Heart right ventricle (tissue), 16 donors: ENCODE data around the gene ZDHHC7. TPM values are rescaled to one million over a fixed set of nuclear protein-coding genes. Genes with fewer than 3 reads are reported as not detected.
"Not testable (repeated sequence)": the region's sequence is repeated elsewhere in the genome, so short reads cannot be mapped to it uniquely, and the experiment has no call there.

ENCODE experiments used
- ATAC-seq, 8 donors: fragments of 200-7000 bp; cut with Tn5 transposase; one replicate each; pipeline ENCODE4 v1.9.1; 2020; ENCODE audit warnings: mild to moderate bottlenecking in 8 of 8, moderate library complexity in 8 of 8, moderate number of reproducible peaks in 1 of 8
- DNase-seq, 2 donors: peaks; one replicate each; pipeline ENCODE4 v3.0.0-alpha.2; 2020
- H3K27ac ChIP-seq, 10 donors: fragments of 200-600 bp; sonication (generic) in 2 of 10; one replicate each; pipeline versions ENCODE4 v1.5.0 to v1.8.0; 2020 to 2022; ENCODE audit warnings: mild to moderate bottlenecking in 3 of 10
- H3K27me3 ChIP-seq, 7 donors: fragments of 200-600 bp; one replicate each; pipeline ENCODE4 v1.8.0; 2021 to 2022; ENCODE audit warnings: mild to moderate bottlenecking in 2 of 7
- H3K36me3 ChIP-seq, 9 donors: fragments of 200-600 bp; sonication (generic) in 1 of 9; one replicate each; pipeline versions ENCODE4 v1.5.0 to v1.8.0; 2020 to 2022; ENCODE audit warnings: mild to moderate bottlenecking in 2 of 9
- H3K4me1 ChIP-seq, 9 donors: fragments of 200-600 bp; sonication (generic) in 1 of 9; one replicate each; pipeline versions ENCODE4 v1.5.0 to v1.8.0; 2020 to 2022; ENCODE audit warnings: mild to moderate bottlenecking in 4 of 9
- H3K4me3 ChIP-seq, 10 donors: fragments of 200-600 bp; sonication (generic) in 2 of 10; one replicate each; pipeline versions ENCODE4 v1.5.0 to v1.8.0; 2020 to 2022; ENCODE audit warnings: mild to moderate bottlenecking in 7 of 10, moderate library complexity in 2 of 10
- H3K9me3 ChIP-seq, 11 donors: fragments of 200-600 bp in 10 of 11; sonication (generic) in 2 of 11; one replicate each; pipeline versions ENCODE4 v1.5.0 to v1.8.0; 2013 to 2022; ENCODE audit warnings: mild to moderate bottlenecking in 2 of 11, control low read depth in 1 of 11, moderate library complexity in 1 of 11
- CTCF ChIP-seq, 9 donors: fragments of 200-600 bp; sonication (generic) in 2 of 9; IDR thresholded peaks; one replicate each; pipeline versions ENCODE4 v1.5.0 to v1.8.0; 2021 to 2022; ENCODE audit warnings: antibody characterized with exemption in 9 of 9, mild to moderate bottlenecking in 5 of 9, moderate library complexity in 1 of 9
- WGBS, 2 donors: extraction: QIAGEN DNeasy Blood & Tissue Kit; methylation state at CpG; one replicate each; pipeline ENCODE4 v1.1.7; 2013; ENCODE audit warnings: inconsistent platforms in 1 of 2; 5-methylcytosine and 5-hydroxymethylcytosine counted together
- intact Hi-C, 10 donors: fragments of 100-400 bp; cut with DNase I; formaldehyde crosslinking; loops; one replicate each; pipeline versions ENCODE4 v1.11.1 to v1.14.2; 2022
- polyA plus RNA-seq, 2 donors: library from polyadenylated mRNA; stranded (reverse); fragments of 200-250 nt; gene quantifications; one replicate each; pipeline ENCODE4 v1.2.3, GENCODE V29; 2013
- total RNA-seq, 10 donors: library from RNA; stranded (reverse); fragmentation: NEBNext Ultra II Directional in 3 of 10; extraction: Animal tissue kit (Norgen Biotek cat#: 25700) in 3 of 10; gene quantifications; one replicate each; pipeline versions ENCODE4 v1.2.1 to v1.2.4, GENCODE V29; 2021 to 2023
- donor health status: Arrhythmogenic right ventricular cardiomyopathy.
- donor health status: ischemic (EF 13 %, LVEDD 7.1; RV severe dilation, severe dysfunction).
- donor health status: healthy with polysubstance abuse.
- donor health status: DM: no; HTN: yes; CAD: no.
- donor health status: DM: no; HTN: no; CAD: no.
- donor health status: ischemic (EF 25% LVEDD 6.9; RV normal size, moderate dysfunction).
- donor health status: ischemic (EF 25% LVEDD 5.7; RV mildly dilated, moderate dysfunction).
- donor health status: healthy.
- donor health status: DM: yes; HTN: yes; CAD: no.
- donor health status: Ischemic cardiomyopathy.
- donor health status: ischemic (EF 35%, LVEDD 5.7; RV mildly dilated, moderate dysfunction).
- donor health status: nonischemic (EF 11% LVEDD 7.7; RV severe dilation, severe dysfunction).
- donor health status: DM: yes; HTN: yes; CAD: no.
- donor health status: PGD.
- donor health status: ischemic (EF 29% LVEDD 5.4; RV normal size, mild dysfunction).
- donor health status: nonischemic (EF 23%, LVEDD 6.1; RV moderate dilation, normal function).

The ZDHHC7 gene
- total and polyA plus RNA-seq, 12 donors, result 15.1 to 55.5 (median 41.8) TPM

GRCh38 chr16:84943620-84944019 is 67.7 kb downstream of the ZDHHC7 start:
- 79 to 85% methylated on average over 4 of the region's 4 CpGs for WGBS, 2 donors
- Histone ChIP-seq H3K36me3 (no peaks in the 10 kb centered on the region), H3K27me3 (peaks cover 0 to 7% (median 0%) of the 10 kb centered on the region in 7 donors), H3K4me3 (no peak overlapping the region), H3K9me3 (no peaks in the 10 kb centered on the region), H3K4me1 (peaks cover 0 to 4% (median 0%) of the 10 kb centered on the region in 9 donors), H3K27ac (no peak overlapping the region)
- ATAC-seq (no peak), DNase-seq (no peak)
- TF ChIP-seq CTCF (IDR thresholded peaks at IDR 0.05), result no peak
- intact Hi-C loops, result no loop called here

- no peaks in the 10 kb centered on the region for H3K36me3 ChIP-seq
- H3K9me3 ChIP-seq, result no peaks in the 10 kb centered on the region
- intact Hi-C loops, result no loop called here
- DNase-seq (no peak), ATAC-seq (no peak)
- H3K27me3 ChIP-seq, result peaks cover 0 to 7% (median 0%) of the 10 kb centered on the region in 7 donors
- no peak overlapping the region for H3K4me3 ChIP-seq
- H3K27ac ChIP-seq, result no peak overlapping the region
- no peak for TF ChIP-seq CTCF (IDR thresholded peaks at IDR 0.05)
- WGBS, 2 donors, result 89 to 95% methylated on average over 4 of the region's 4 CpGs
- peaks cover 0 to 4% (median 0%) of the 10 kb centered on the region in 9 donors for H3K4me1 ChIP-seq
These were observed 68.5 kb downstream of the ZDHHC7 start for GRCh38 chr16:84942786-84943185.

GRCh38 chr16:84941921-84942320 is 69.4 kb downstream of the ZDHHC7 start:
- WGBS, 2 donors, result 92 to 95% methylated on average over 10 of the region's 10 CpGs
- no peak for ATAC-seq
- Histone ChIP-seq H3K36me3 (no peaks in the 10 kb centered on the region), H3K4me3 (no peak overlapping the region), H3K9me3 (no peaks in the 10 kb centered on the region), H3K27ac (no peak overlapping the region), H3K4me1 (peaks cover 0 to 3% (median 0%) of the 10 kb centered on the region in 9 donors), H3K27me3 (peaks cover 0 to 7% (median 0%) of the 10 kb centered on the region in 7 donors)
- intact Hi-C loops, result no loop called here
- DNase-seq, result no peak
- TF ChIP-seq CTCF (IDR thresholded peaks at IDR 0.05), result no peak

- Histone ChIP-seq H3K36me3 (no peaks in the 10 kb centered on the region), H3K9me3 (no peaks in the 10 kb centered on the region), H3K4me1 (peaks cover 0 to 3% (median 0%) of the 10 kb centered on the region in 9 donors), H3K27me3 (peaks cover 0 to 7% (median 0%) of the 10 kb centered on the region in 7 donors), H3K27ac (no peak overlapping the region), H3K4me3 (no peak overlapping the region)
- DNase-seq, result no peak
- intact Hi-C loops, result no loop called here
- peak in 1 of 9 donors; percentile 3 for TF ChIP-seq CTCF (IDR thresholded peaks at IDR 0.05)
- WGBS, 2 donors, result 78 to 85% methylated on average over 40 to 41 of the region's 41 CpGs
- ATAC-seq, result peak in 6 of 8 donors; percentile 25 to 72 (median 39)
These were observed 70.4 kb downstream of the ZDHHC7 start for GRCh38 chr16:84940670-84941551.

- DNase-seq, H3K36me3 ChIP-seq, H3K27me3 ChIP-seq, ATAC-seq, intact Hi-C loops, H3K9me3 ChIP-seq, H3K27ac ChIP-seq, H3K4me3 ChIP-seq: not testable (repeated sequence)
- H3K4me1 ChIP-seq, result peaks cover 0 to 15% (median 10%) of the 10 kb centered on the region in 9 donors
- 78 to 84% methylated on average over 6 of the region's 6 CpGs for WGBS, 2 donors
These were observed 72.7 kb downstream of the ZDHHC7 start for GRCh38 chr16:84938616-84939015.
